K562 (cell line): ENCODE data around the gene PLTP. TPM values are rescaled to one million over a fixed set of nuclear protein-coding genes. Genes with fewer than 3 reads are reported as not detected.

Experiments used
- ATAC-seq: fragments of 200-7000 bp; cut with Tn5 transposase; 3 replicates; pipeline ENCODE4 v1.9.1; 2020; ENCODE audit warnings: moderate library complexity
- BruUV-seq: library from RNA; stranded (reverse); fragments of 400-500 nt; replicated peaks from 2 replicates; lab custom pipeline; 2021; lab: Mats Ljungman, UMichigan
- CTCF ChIA-PET: fragments of 300-600 bp; formaldehyde crosslinking; extraction: SDS; loops from one replicate; lab custom pipeline; 2021; ENCODE audit warnings: low intra/inter-chr PET ratio; lab: Yijun Ruan, JAX
- POLR2A ChIA-PET: fragments of 300-600, 350-650 bp; sonication (Branson Sonifier 250); formaldehyde crosslinking; extraction: SDS; loops from one replicate; lab custom pipeline; 2021; ENCODE audit warnings: antibody characterized with exemption, inconsistent platforms; lab: Yijun Ruan, JAX
- DNase-seq, 4 experiments: peaks; one replicate each; pipeline versions ENCODE4 v3.0.0 to v3.0.0-alpha.2; 2011 to 2018; ENCODE audit warnings: low spot score in 3 of 4, mixed read lengths in 3 of 4; ENCODE audit errors: extremely low read depth in 1 of 4
- FAIRE-seq: peaks from 2 replicates; lab custom pipeline; 2011; peaks lifted over from hg19 to GRCh38; lab: Jason Lieb, UNC
- H2AFZ ChIP-seq: 2 replicates; pipeline ENCODE4 v1.6.0; 2011; ENCODE audit warnings: low read depth, low read length, control low read depth, inconsistent platforms
- H3K27ac ChIP-seq: fragments of 200-600 bp; 3 replicates; pipeline ENCODE4 v1.8.0; 2011; ENCODE audit warnings: low read depth, mild to moderate bottlenecking, control low read depth, inconsistent platforms, low read length, moderate library complexity, mixed read lengths; ENCODE audit errors: extremely low read depth
- H3K27me3 ChIP-seq, 2 experiments: fragments of 300-600 bp in 1 of 2; 2 replicates in 1 of 2; 3 replicates in 1 of 2; pipeline versions ENCODE4 v1.6.0 to v1.8.0; 2011; ENCODE audit warnings: inconsistent platforms in 2 of 2, low read length in 2 of 2, mild to moderate bottlenecking in 1 of 2, mixed read lengths in 1 of 2, moderate library complexity in 1 of 2; ENCODE audit not compliant: control insufficient read depth in 2 of 2, insufficient read depth in 2 of 2
- H3K36me3 ChIP-seq: fragments of 300-600 bp; 3 replicates; pipeline ENCODE4 v1.8.0; 2011; ENCODE audit warnings: mild to moderate bottlenecking, low read length, inconsistent platforms; ENCODE audit not compliant: control insufficient read depth, insufficient read depth
- H3K4me1 ChIP-seq, 2 experiments: fragments of 200-600 bp in 1 of 2; replicated peaks in 1 of 2; 2 replicates in 1 of 2; 3 replicates in 1 of 2; pipeline versions ENCODE4 v1.5.1 to v1.8.0; 2011; ENCODE audit warnings: inconsistent platforms in 2 of 2, low read length in 2 of 2, mild to moderate bottlenecking in 1 of 2, mixed read lengths in 1 of 2, moderate library complexity in 1 of 2; ENCODE audit not compliant: control insufficient read depth in 2 of 2, insufficient read depth in 2 of 2
- H3K4me2 ChIP-seq: 2 replicates; pipeline ENCODE4 v1.6.1; 2011; ENCODE audit warnings: low read length, control low read depth, inconsistent platforms, mixed read lengths; ENCODE audit not compliant: insufficient read depth
- H3K4me3 ChIP-seq: fragments of 200-600 bp; sonication (generic), shearing (Covaris generic); 2 replicates; pipeline ENCODE4 v1.5.1; 2016; ENCODE audit warnings: control low read depth, inconsistent platforms
- H3K79me2 ChIP-seq: fragments of 200-600 bp; 3 replicates; pipeline ENCODE4 v1.8.0; 2011; ENCODE audit warnings: low read length, inconsistent platforms; ENCODE audit not compliant: control insufficient read depth, insufficient read depth
- H3K9ac ChIP-seq, 2 experiments: 2 replicates each; pipeline versions ENCODE4 v1.6.0 to v1.6.1; 2011; ENCODE audit warnings: low read depth in 2 of 2, low read length in 2 of 2, control low read depth in 1 of 2, inconsistent platforms in 1 of 2, mild to moderate bottlenecking in 1 of 2, mixed read lengths in 1 of 2; ENCODE audit not compliant: insufficient read depth in 1 of 2
- H3K9me1 ChIP-seq: one replicate; pipeline ENCODE4 v1.6.0; 2011; ENCODE audit warnings: inconsistent platforms, mild to moderate bottlenecking, low read length, moderate library complexity; ENCODE audit not compliant: control insufficient read depth, insufficient read depth
- H3K9me3 ChIP-seq: replicated peaks from 2 replicates; pipeline ENCODE4 v1.5.1; 2011; ENCODE audit warnings: low read depth, low read length, inconsistent platforms; ENCODE audit not compliant: control insufficient read depth, insufficient read depth
- H4K20me1 ChIP-seq: replicated peaks from 2 replicates; pipeline ENCODE4 v1.6.1; 2011; ENCODE audit warnings: low read length, inconsistent platforms, mixed read lengths; ENCODE audit not compliant: control insufficient read depth, insufficient read depth
- ARHGAP35 ChIP-seq: fragments of 450-650 bp; IDR thresholded peaks from 2 replicates; pipeline ENCODE4 v1.6.1; 2018; ENCODE audit not compliant: partially characterized antibody
- BDP1 ChIP-seq: IDR thresholded peaks from 3 replicates; pipeline ENCODE4 v1.6.1; 2011; ENCODE audit not compliant: insufficient read length, insufficient read depth
- BRD9 ChIP-seq: fragments of 450-650 bp; IDR thresholded peaks from 2 replicates; pipeline ENCODE4 v1.6.1; 2018; ENCODE audit warnings: low read depth; ENCODE audit not compliant: partially characterized antibody
- BRF2 ChIP-seq: IDR thresholded peaks from 3 replicates; pipeline ENCODE4 v1.6.1; 2011; ENCODE audit warnings: borderline replicate concordance, mild to moderate bottlenecking; ENCODE audit not compliant: insufficient read length, insufficient read depth
- CREB3 ChIP-seq: fragments of 450-650 bp; conservative IDR thresholded peaks from 2 replicates; pipeline ENCODE4 v1.6.1; 2016; ENCODE audit warnings: missing genetic modification characterization, low read depth, mild to moderate bottlenecking, missing compliant biosample characterization, moderate library complexity
- EHMT2 ChIP-seq: fragments of 450-650 bp; IDR thresholded peaks from 2 replicates; pipeline ENCODE4 v1.6.1; 2018; ENCODE audit warnings: antibody characterized with exemption
- MCM5 ChIP-seq: fragments of 450-650 bp; IDR thresholded peaks from 2 replicates; pipeline ENCODE4 v1.6.1; 2016; ENCODE audit warnings: low read depth
- NR2C1 ChIP-seq, 2 experiments: fragments of 450-650 bp; IDR thresholded peaks; 2 replicates each; pipeline ENCODE4 v1.6.1; 2017; ENCODE audit warnings: mild to moderate bottlenecking in 2 of 2, antibody characterized with exemption in 1 of 2, inconsistent platforms in 1 of 2, missing compliant biosample characterization in 1 of 2, missing genetic modification characterization in 1 of 2
- PRMT5 ChIP-seq: sonication (generic); formaldehyde crosslinking; IDR thresholded peaks from 2 replicates; pipeline ENCODE4 v1.5.0; 2020; ENCODE audit warnings: missing genetic modification reagents
- PYGO2 ChIP-seq: fragments of 450-650 bp; IDR thresholded peaks from 2 replicates; pipeline ENCODE4 v1.6.1; 2016; ENCODE audit warnings: mild to moderate bottlenecking, missing genetic modification characterization, moderate library complexity, missing compliant biosample characterization
- RBFOX2 ChIP-seq: fragments of 200-400 bp; formaldehyde crosslinking; IDR thresholded peaks from 2 replicates; pipeline ENCODE4 v1.6.1; 2017; ENCODE audit warnings: low read depth, mild to moderate bottlenecking, low read length, moderate library complexity
- RCOR1 ChIP-seq, 2 experiments: IDR thresholded peaks; 2 replicates each; pipeline ENCODE4 v1.6.1; 2012; ENCODE audit warnings: low read depth in 2 of 2, low read length in 2 of 2, borderline replicate concordance in 1 of 2, improper control_type of control experiment in 1 of 2
- SAFB ChIP-seq: fragments of 200-400 bp; formaldehyde crosslinking; IDR thresholded peaks from 2 replicates; pipeline ENCODE4 v1.6.1; 2017; ENCODE audit warnings: low read depth, low read length, borderline replicate concordance
- TBP ChIP-seq: optimal IDR thresholded peaks from 2 replicates; pipeline ENCODE3; 2011; ENCODE audit warnings: low read depth, low read length, improper control_type of control experiment
- XRCC4 ChIP-seq: IDR thresholded peaks from one replicate; pipeline ENCODE4 v1.6.1; 2011; ENCODE audit not compliant: insufficient read depth, insufficient read length; ENCODE audit errors: extremely low read depth
- ZBTB33 ChIP-seq: sonication (generic); formaldehyde crosslinking; IDR thresholded peaks from 2 replicates; pipeline ENCODE4 v1.8.1; 2023; ENCODE audit warnings: mild to moderate bottlenecking, missing genetic modification reagents
- ZNF507 ChIP-seq: conservative IDR thresholded peaks from 2 replicates; pipeline ENCODE4 v1.6.1; 2017; ENCODE audit warnings: missing genetic modification characterization, missing compliant biosample characterization
- WGBS: fragments of 100-300 bp; shearing (Covaris generic); methylation state at CpG from one replicate; pipeline ENCODE4 v1.1.6; 2016; ENCODE audit warnings: low coverage, mixed read lengths; ENCODE audit not compliant: insufficient coverage; ENCODE audit errors: missing lambda C conversion rate; 5-methylcytosine and 5-hydroxymethylcytosine counted together
- in situ Hi-C: fragments of 300-500 bp; cut with MboI; formaldehyde crosslinking; loops from 4 replicates; pipeline ENCODE4 v1.15.0; 2018; ENCODE audit warnings: inconsistent platforms, mixed read lengths
- intact Hi-C: fragments of 100-400 bp; cut with micrococcal nuclease; formaldehyde crosslinking; loops from 2 replicates; pipeline ENCODE4 v1.14.2; 2022
- polyA plus RNA-seq, 8 experiments: library from polyadenylated mRNA; depleted of rRNA in 4 of 8; stranded (reverse) in 5 of 8; unstranded in 3 of 8; fragments of >200 nt; fragmentation: Nextera tagmentation in 2 of 8; fragmentation: Illumina TruSeq in 1 of 8; extraction: Ambion mirVana in 2 of 8; extraction: Trizol in 1 of 8; gene quantifications; 2 replicates each; pipeline versions ENCODE4 v1.2.1 to v1.2.3, GENCODE V29; 2011 to 2014; ENCODE audit warnings: inconsistent platforms in 1 of 8, missing spikeins in 1 of 8
- total RNA-seq, 7 experiments: library from RNA; depleted of rRNA in 6 of 7; stranded (reverse); fragments of >200 nt in 6 of 7; fragmentation: Illumina TruSeq in 2 of 7; extraction: Trizol in 2 of 7; gene quantifications; 2 replicates each; pipeline versions ENCODE4 v1.2.1 to v1.2.3, GENCODE V29; 2011 to 2021; ENCODE audit warnings: low replicate concordance in 1 of 7

PLTP gene
- total and polyA plus RNA-seq, 9 of the 15 experiments (the other 6 are each of a cell fraction or from before 2014, with no cell fraction given), result 2.8 to 29.3 (median 17.6) TPM

GRCh38 chr20:45909817-45910669, 1.9 kb downstream of the PLTP start:
- Histone ChIP-seq H2AFZ (peak overlapping the region; percentile 87), H3K4me2 (peak overlapping the region; percentile 83), H3K9ac (peak overlapping the region; percentile 63 to 64), H3K79me2 (peaks cover 15% of the 10 kb centered on the region), H3K4me3 (peak overlapping the region; percentile 17), H3K36me3 (peaks cover 19% of the 10 kb centered on the region; the same call in 2 of the 3 replicates), H4K20me1 (no peaks in the 10 kb centered on the region), H3K27me3 (no peaks in the 10 kb centered on the region), H3K9me3 (no peaks in the 10 kb centered on the region), H3K27ac (peak overlapping the region; percentile 85), H3K4me1 (peaks cover 24 to 45% of the 10 kb centered on the region in 2 experiments), H3K9me1 (no peaks in the 10 kb centered on the region)
- DNase-seq (peak in 3 of 4 experiments; percentile 14 to 71 (median 27)), ATAC-seq (peak; percentile 8), FAIRE-seq (peak; percentile 83)
- intact Hi-C loops, result loop anchor here (1.0 kb wide), 1 partner anchor 23 kb away; no protein-coding TSS in a partner anchor
- ChIA-PET POLR2A (interaction anchor here (0.6 to 2.6 kb wide), 12 partner anchors 10 to 42 kb away, joined by 3 to 13 read pairs (median 6); partner anchors contain the start of genes CTSA, PCIF1 and ZSWIM1), CTCF (no interaction called here)
- in situ Hi-C loops, result no loop called here
- TSS peak; percentile 57 for BruUV-seq
- 16% methylated on average over 22 of the region's 22 CpGs for WGBS
- TF ChIP-seq PYGO2 (tag), result no peak
- TF ChIP-seq BRD9, result peak; percentile 46
- 0 out of 2 replicates have a peak, but pooled peaks have one; percentile 40 for TF ChIP-seq CREB3
- TF ChIP-seq EHMT2, result 0 out of 2 replicates have a peak, but pooled peaks have one; percentile 26
- TF ChIP-seq MCM5, result no peak
- 0 out of 4 replicates have a peak, but pooled peaks of 1 of the 2 experiments have one; percentile 38 for TF ChIP-seq RCOR1 (IDR thresholded peaks at IDR 0.05; ENCODE audit: borderline replicate concordance in 1 of 2, low read depth in 2 of 2, low read length in 2 of 2)
- 0 out of 2 replicates have a peak, but pooled peaks have one; percentile 21 for TF ChIP-seq ZBTB33 (CRISPR knock-in tag)
- no peak for TF ChIP-seq PRMT5 (CRISPR knock-in tag)
- peak; percentile 73 for TF ChIP-seq NR2C1 (IDR thresholded peaks at IDR 0.05)
- peak; percentile 80 for TF ChIP-seq NR2C1 (tag; IDR thresholded peaks at IDR 0.05)
- TF ChIP-seq SAFB, result no peak
- TF ChIP-seq ZNF507 (tag), result no peak
- TF ChIP-seq BDP1, result no peak
- 0 out of 2 replicates have a peak, but pooled peaks have one; percentile 10 for TF ChIP-seq RBFOX2
- no peak for TF ChIP-seq ARHGAP35
- TF ChIP-seq BRF2, result no peak
- TF ChIP-seq TBP, result no peak
- no peak for TF ChIP-seq XRCC4
